ENCODE data around the gene DISC1. TPM values are rescaled to one million over a fixed set of nuclear protein-coding genes. Genes with fewer than 3 reads are reported as not detected.

DISC1 gene
- polyA plus RNA-seq, 1 donor from 2014 or later: 0.84 TPM

DNA sequence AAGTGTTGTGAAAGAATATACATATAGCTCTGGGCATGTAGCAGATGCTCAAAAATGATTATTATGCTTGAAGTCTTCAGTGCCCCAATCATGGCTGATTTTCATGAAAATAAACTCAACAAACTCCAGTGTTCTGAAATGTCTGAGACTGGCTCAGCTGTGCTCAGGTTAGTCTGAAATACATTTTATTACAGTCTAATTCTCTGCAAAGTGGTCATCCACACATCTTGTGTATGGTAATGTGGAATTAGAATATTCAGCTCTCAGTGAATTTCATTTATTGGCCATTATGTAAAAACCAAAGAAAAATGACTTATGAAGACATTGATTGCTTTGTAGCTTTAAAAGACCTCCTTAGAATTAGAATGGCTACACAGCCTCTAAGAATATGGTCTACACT is 109.9 kb downstream of the DISC1 start:
- Histone ChIP-seq H3F3A (ENCODE audit: insufficient read depth, low read length, poor library complexity, severe bottlenecking) (no peaks in the 10 kb centered on the region), H3K36me3 (ENCODE audit: insufficient read depth, low read length) (no peaks in the 10 kb centered on the region), H3K9ac (ENCODE audit: low read length) (no peak overlapping the region), H2AFZ (ENCODE audit: low read depth, low read length) (no peak overlapping the region), H3K9me2 (ENCODE audit: insufficient read depth, low read length) (no peaks in the 10 kb centered on the region), H3K4me2 (ENCODE audit: low read length) (no peak overlapping the region), H3K9me3 (ENCODE audit: low read length) (no peaks in the 10 kb centered on the region), H4K20me1 (ENCODE audit: insufficient read depth) (no peaks in the 10 kb centered on the region), H3K27me3 (ENCODE audit: insufficient read depth, low read depth, low read length) (no peaks in the 10 kb centered on the region), H3K27ac (ENCODE audit: low read length) (no peak overlapping the region), H3K79me2 (replicated peaks; ENCODE audit: insufficient read depth, low read length) (no peaks in the 10 kb centered on the region), H3K4me3 (ENCODE audit: low read length) (no peak overlapping the region)
- TF ChIP-seq CTCF (IDR thresholded peaks at IDR 0.05; ENCODE audit: poor library complexity, severe bottlenecking) (no peak), EP300 (conservative IDR thresholded peaks at IDR 0.05; ENCODE audit: poor library complexity, severe bottlenecking) (no peak), TAF1 (IDR thresholded peaks at IDR 0.05; ENCODE audit: low read depth) (no peak), MXI1 (conservative IDR thresholded peaks at IDR 0.05; ENCODE audit: poor library complexity, severe bottlenecking) (no peak)

- Histone ChIP-seq H2AFZ (ENCODE audit: low read depth, low read length) (no peak overlapping the region), H4K20me1 (ENCODE audit: insufficient read depth) (no peaks in the 10 kb centered on the region), H3F3A (ENCODE audit: insufficient read depth, low read length, poor library complexity, severe bottlenecking) (no peaks in the 10 kb centered on the region), H3K27me3 (ENCODE audit: insufficient read depth, low read depth, low read length) (no peaks in the 10 kb centered on the region), H3K4me3 (ENCODE audit: low read length) (no peak overlapping the region), H3K79me2 (replicated peaks; ENCODE audit: insufficient read depth, low read length) (no peaks in the 10 kb centered on the region), H3K9me3 (ENCODE audit: low read length) (no peaks in the 10 kb centered on the region), H3K36me3 (ENCODE audit: insufficient read depth, low read length) (no peaks in the 10 kb centered on the region), H3K9ac (ENCODE audit: low read length) (no peak overlapping the region), H3K27ac (ENCODE audit: low read length) (no peak overlapping the region), H3K9me2 (ENCODE audit: insufficient read depth, low read length) (no peaks in the 10 kb centered on the region), H3K4me2 (ENCODE audit: low read length) (no peak overlapping the region)
- no peak for TF ChIP-seq POLR2AphosphoS5 (IDR thresholded peaks at IDR 0.05)
- TF ChIP-seq EP300 (conservative IDR thresholded peaks at IDR 0.05; ENCODE audit: poor library complexity, severe bottlenecking): no peak
- no peak for TF ChIP-seq RAD21 (conservative IDR thresholded peaks at IDR 0.05)
- no peak for TF ChIP-seq MXI1 (conservative IDR thresholded peaks at IDR 0.05; ENCODE audit: poor library complexity, severe bottlenecking)
- no peak for TF ChIP-seq SMC3 (conservative IDR thresholded peaks at IDR 0.05; ENCODE audit: poor library complexity)
- no peak for TF ChIP-seq CTCF (IDR thresholded peaks at IDR 0.05; ENCODE audit: poor library complexity, severe bottlenecking)
- TF ChIP-seq, protein P1, sequence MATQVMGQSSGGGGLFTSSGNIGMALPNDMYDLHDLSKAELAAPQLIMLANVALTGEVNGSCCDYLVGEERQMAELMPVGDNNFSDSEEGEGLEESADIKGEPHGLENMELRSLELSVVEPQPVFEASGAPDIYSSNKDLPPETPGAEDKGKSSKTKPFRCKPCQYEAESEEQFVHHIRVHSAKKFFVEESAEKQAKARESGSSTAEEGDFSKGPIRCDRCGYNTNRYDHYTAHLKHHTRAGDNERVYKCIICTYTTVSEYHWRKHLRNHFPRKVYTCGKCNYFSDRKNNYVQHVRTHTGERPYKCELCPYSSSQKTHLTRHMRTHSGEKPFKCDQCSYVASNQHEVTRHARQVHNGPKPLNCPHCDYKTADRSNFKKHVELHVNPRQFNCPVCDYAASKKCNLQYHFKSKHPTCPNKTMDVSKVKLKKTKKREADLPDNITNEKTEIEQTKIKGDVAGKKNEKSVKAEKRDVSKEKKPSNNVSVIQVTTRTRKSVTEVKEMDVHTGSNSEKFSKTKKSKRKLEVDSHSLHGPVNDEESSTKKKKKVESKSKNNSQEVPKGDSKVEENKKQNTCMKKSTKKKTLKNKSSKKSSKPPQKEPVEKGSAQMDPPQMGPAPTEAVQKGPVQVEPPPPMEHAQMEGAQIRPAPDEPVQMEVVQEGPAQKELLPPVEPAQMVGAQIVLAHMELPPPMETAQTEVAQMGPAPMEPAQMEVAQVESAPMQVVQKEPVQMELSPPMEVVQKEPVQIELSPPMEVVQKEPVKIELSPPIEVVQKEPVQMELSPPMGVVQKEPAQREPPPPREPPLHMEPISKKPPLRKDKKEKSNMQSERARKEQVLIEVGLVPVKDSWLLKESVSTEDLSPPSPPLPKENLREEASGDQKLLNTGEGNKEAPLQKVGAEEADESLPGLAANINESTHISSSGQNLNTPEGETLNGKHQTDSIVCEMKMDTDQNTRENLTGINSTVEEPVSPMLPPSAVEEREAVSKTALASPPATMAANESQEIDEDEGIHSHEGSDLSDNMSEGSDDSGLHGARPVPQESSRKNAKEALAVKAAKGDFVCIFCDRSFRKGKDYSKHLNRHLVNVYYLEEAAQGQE (IDR thresholded peaks at IDR 0.05; ENCODE audit: borderline replicate concordance): no peak
- no peak for TF ChIP-seq EZH2 (IDR thresholded peaks at IDR 0.05; ENCODE audit: borderline replicate concordance, insufficient read depth, low read length, poor library complexity, severe bottlenecking)
- no peak for TF ChIP-seq TAF1 (IDR thresholded peaks at IDR 0.05; ENCODE audit: low read depth)
Measured at GRCh38 chr1:231738554-231738953, 112.0 kb downstream of the DISC1 start.

All from neural cell (in vitro differentiated cells).